ENCODE measurements around the gene SLC7A8.

GRCh38 chr14:23145794-23146350, 37.6 kb downstream of the SLC7A8 start:
- TF ChIP-seq CTCF (optimal IDR thresholded peaks at IDR 0.05 in 1 of 3, IDR thresholded peaks at IDR 0.05 in 1 of 3, conservative IDR thresholded peaks at IDR 0.05 in 1 of 3; ENCODE audit: extremely low read depth in 1 of 3, insufficient read depth in 2 of 3, low read length in 3 of 3) (no peak), EZH2 (IDR thresholded peaks at IDR 0.05; ENCODE audit: low read length) (no peak)

All from keratinocyte (primary cell).